Left cardiac atrium (tissue), 2 donors: ENCODE data around the gene FAAP24. TPM values are rescaled to one million over a fixed set of nuclear protein-coding genes. Genes with fewer than 3 reads are reported as not detected.

Source experiments
- total RNA-seq, 2 donors: library from RNA; stranded (reverse); fragmentation: NEBNext Ultra II Directional; extraction: Animal tissue kit (Norgen Biotek cat#: 25700); gene quantifications; one replicate each; pipeline ENCODE4 v1.2.1, GENCODE V29; 2021
- donor health status: DM: no; HTN: yes; CAD: no; lungs with severe emphysema.
- donor health status: DM: yes; HTN: yes; CAD: no.

Gene FAAP24
- total RNA-seq, 2 donors from 2014 or later = 0.79 to 1.9 TPM

Other genes starting within 250 kb of the FAAP24 start
- gene SLC7A9, start 102.5 kb upstream of the FAAP24 start, total RNA-seq = under 1 TPM; 0.13 to 0.24 TPM
- 10 to 100 TPM in 1 of 2 donors, 1 to 10 TPM in 1; 9.5 to 10.6 TPM for gene CEP89, start 284 bp upstream of the FAAP24 start, total RNA-seq
- gene RHPN2, start 92.6 kb downstream of the FAAP24 start, total RNA-seq = 1 to 10 TPM; 1.8 to 3.2 TPM
- 1 to 10 TPM; 4.2 to 6.1 TPM for gene GPATCH1, start 108.9 kb downstream of the FAAP24 start, total RNA-seq
- gene WDR88, start 159.9 kb downstream of the FAAP24 start, total RNA-seq = not detected
- 10 to 100 TPM; 16.2 to 22.1 TPM for gene LRP3, start 222.1 kb downstream of the FAAP24 start, total RNA-seq